GM18526 (cell line): ENCODE measurements around the gene WDR13.

Experiments used
- POLR2A ChIP-seq: IDR thresholded peaks from 3 replicates; pipeline ENCODE4 v1.6.1; 2011; ENCODE audit not compliant: insufficient read length; ENCODE audit errors: extremely low read depth

WDR13 gene

GRCh38 chrX:48590203-48591103, 6.8 kb upstream of the WDR13 start:
- TF ChIP-seq POLR2A: no peak

DNA sequence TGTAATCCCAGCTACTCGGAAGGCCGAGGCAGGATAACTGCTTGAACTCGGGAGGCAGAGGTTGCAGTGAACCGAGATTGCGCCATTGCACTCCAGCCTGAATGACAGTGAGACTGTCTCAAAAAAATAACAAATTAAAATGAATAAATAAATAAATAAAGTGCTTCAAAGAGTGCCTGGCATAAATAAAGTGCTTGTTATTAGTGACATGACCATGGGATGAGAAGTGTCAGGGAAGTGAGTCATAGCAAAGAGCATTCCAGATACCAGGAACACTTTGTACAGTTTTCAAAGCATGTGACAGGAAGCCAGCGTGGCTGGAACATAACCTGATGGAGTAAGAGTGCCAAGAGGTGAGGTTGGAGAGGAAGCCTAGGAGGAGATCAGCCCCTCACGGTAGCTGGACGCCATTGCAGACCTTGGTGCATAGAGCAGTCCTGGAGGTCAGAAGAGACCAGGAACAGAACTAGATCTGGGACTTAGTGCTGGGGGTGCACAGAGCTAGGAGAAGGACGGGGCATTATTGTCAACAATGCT, 6.0 kb upstream of the WDR13 start:
- no peak for TF ChIP-seq POLR2A

DNA sequence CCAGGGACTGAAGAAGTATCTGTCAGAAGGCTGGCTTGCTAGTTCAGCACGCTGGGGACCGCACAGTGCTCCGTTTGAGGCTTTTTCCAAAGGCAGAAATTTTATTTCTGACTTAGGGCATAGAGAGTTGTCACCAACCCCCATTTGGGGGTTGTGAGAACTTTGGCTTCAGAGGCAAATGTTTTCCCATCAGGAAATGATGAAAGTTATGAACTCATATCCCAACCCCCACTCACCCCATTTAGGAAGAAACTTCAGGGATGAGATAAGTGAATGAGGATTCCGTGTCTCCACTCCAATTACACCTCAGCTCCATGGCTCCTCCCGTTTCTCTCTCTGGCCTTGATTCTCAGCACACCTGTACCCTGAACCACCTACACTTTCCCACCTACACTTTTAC, 4.3 kb upstream of the WDR13 start:
- TF ChIP-seq POLR2A: no peak

- TF ChIP-seq POLR2A: no peak
Measured at GRCh38 chrX:48595929-48596328, 1.4 kb upstream of the WDR13 start.

DNA sequence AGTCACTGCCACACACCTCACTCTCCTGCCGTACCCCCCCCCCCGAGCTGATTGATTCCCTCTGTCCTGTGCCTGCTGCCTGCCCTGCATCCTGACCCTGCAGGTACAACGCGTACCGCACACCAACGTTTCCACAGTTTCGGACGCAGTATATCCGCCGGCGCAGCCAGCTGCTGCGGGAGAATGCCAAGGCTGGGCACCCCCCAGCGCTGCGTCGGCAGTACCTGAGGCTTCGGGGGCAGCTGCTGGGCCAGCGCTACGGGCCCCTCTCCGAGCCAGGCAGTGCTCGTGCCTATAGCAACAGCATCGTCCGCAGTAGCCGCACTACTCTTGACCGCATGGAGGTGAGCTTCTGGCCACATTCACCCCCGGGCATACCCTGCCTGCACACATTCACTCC, 1.3 kb downstream of the WDR13 start:
- TF ChIP-seq POLR2A: no peak

- TF ChIP-seq POLR2A: no peak
Measured at GRCh38 chrX:48599341-48599740, 2.0 kb downstream of the WDR13 start.

DNA sequence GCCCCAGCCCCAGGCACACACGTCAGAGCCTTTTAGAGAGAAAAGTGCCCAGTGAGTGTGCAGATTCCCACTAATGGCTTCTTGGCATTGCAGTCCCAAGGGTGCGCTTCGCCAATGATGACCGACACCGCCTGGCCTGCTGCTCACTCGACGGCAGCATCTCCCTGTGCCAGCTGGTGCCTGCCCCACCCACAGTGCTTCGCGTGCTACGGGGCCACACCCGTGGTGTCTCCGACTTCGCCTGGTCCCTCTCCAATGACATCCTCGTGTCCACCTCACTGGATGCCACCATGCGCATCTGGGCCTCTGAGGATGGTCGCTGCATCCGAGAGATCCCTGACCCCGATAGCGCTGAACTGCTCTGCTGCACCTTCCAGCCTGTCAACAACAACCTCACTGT, 2.9 kb downstream of the WDR13 start:
- TF ChIP-seq POLR2A: no peak

DNA sequence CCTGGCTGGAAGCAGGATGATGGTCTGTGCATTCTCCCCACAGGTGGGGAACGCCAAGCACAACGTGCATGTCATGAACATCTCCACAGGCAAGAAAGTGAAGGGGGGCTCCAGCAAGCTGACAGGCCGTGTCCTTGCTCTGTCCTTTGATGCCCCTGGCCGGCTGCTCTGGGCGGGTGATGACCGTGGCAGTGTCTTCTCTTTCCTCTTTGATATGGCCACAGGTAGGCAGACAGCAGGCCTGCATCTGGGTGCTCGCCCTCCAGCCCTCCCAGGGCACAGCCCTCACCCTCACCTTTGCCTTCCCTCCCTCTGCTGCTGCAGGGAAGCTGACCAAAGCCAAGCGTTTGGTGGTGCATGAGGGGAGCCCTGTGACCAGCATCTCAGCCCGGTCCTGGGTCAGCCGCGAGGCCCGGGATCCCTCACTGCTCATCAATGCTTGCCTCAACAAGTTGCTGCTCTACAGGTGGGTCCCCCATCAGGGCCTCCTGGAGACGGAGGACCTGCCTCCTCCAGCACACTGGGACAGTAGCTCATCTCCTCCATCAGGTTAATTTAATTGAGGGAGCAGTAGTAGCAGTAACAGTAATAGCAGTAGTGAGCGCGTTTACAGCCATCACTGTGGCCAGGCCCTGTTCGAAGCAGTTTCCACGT, 4.6 kb downstream of the WDR13 start:
- no peak for TF ChIP-seq POLR2A

DNA sequence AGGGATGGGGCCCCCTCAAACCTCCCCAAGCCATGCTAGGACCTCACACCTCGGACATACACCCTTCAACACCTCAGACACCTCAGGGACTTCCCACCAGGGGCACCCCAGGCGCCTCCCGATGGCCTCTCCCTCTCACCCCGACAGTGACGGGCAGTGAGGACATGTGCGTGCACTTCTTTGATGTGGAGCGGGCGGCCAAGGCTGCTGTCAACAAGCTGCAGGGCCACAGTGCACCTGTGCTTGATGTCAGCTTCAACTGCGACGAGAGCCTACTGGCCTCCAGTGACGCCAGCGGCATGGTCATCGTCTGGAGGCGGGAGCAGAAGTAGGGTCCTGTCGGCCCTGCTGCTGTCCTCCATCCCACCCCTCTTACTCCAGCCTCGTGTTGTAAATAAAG, 7.4 kb downstream of the WDR13 start:
- no peak for TF ChIP-seq POLR2A

GRCh38 chrX:48606091-48606490, 8.8 kb downstream of the WDR13 start:
- TF ChIP-seq POLR2A: no peak

- no peak for TF ChIP-seq POLR2A
Measured at GRCh38 chrX:48611703-48612102, 14.4 kb downstream of the WDR13 start.

- no peak for TF ChIP-seq POLR2A
Measured at GRCh38 chrX:48613502-48614160, 16.3 kb downstream of the WDR13 start.

GRCh38 chrX:48616576-48616975, 19.3 kb downstream of the WDR13 start:
- TF ChIP-seq POLR2A: no peak

GRCh38 chrX:48617542-48618340, 20.4 kb downstream of the WDR13 start:
- TF ChIP-seq POLR2A: no peak
